Natural killer cell (primary cell): ENCODE results near the gene DAB2IP. TPM values are rescaled to one million over a fixed set of nuclear protein-coding genes. Genes with fewer than 3 reads are reported as not detected.

ENCODE experiments used
- ATAC-seq, 3 donors: fragments of 150-1000 bp in 2 of 3; fragments of 200-7000 bp in 1 of 3; cut with Tn5 transposase; 1 replicate in 1 of 3; 2 replicates in 2 of 3; pipeline ENCODE4 v1.10.0; 2021; ENCODE audit warnings: mild to moderate bottlenecking in 2 of 3, moderate library complexity in 2 of 3
- DNase-seq, 2 donors: peaks; one replicate each; pipeline versions ENCODE4 v3.0.0 to v3.0.0-alpha.2; 2013 to 2021; ENCODE audit warnings: mixed read lengths in 1 of 2
- H3K27ac ChIP-seq: one replicate; pipeline ENCODE4 v1.5.1; 2013; ENCODE audit warnings: mild to moderate bottlenecking, low read length
- H3K27me3 ChIP-seq: one replicate; pipeline ENCODE4 v1.6.1; 2013; ENCODE audit warnings: low read length; ENCODE audit not compliant: control insufficient read depth, insufficient read depth
- H3K36me3 ChIP-seq: one replicate; pipeline ENCODE4 v1.6.1; 2013; ENCODE audit warnings: low read length; ENCODE audit not compliant: control insufficient read depth, insufficient read depth
- H3K4me1 ChIP-seq: one replicate; pipeline ENCODE4 v1.6.1; 2013; ENCODE audit warnings: low read length; ENCODE audit not compliant: control insufficient read depth, insufficient read depth
- H3K4me3 ChIP-seq: one replicate; pipeline ENCODE4 v1.5.1; 2013; ENCODE audit warnings: low read length
- H3K9me3 ChIP-seq: one replicate; pipeline ENCODE4 v1.6.1; 2013; ENCODE audit warnings: low read length; ENCODE audit not compliant: control insufficient read depth, insufficient read depth
- H3K27ac Mint-ChIP-seq, 2 donors: one replicate each; pipeline ENCODE4 v1.8.0; 2022; ENCODE audit warnings: mild to moderate bottlenecking in 2 of 2, mixed read lengths in 2 of 2, moderate library complexity in 1 of 2
- H3K27me3 Mint-ChIP-seq, 2 donors: one replicate each; pipeline ENCODE4 v1.8.0; 2022; ENCODE audit warnings: low read depth in 2 of 2, mixed read lengths in 2 of 2
- H3K36me3 Mint-ChIP-seq: one replicate; pipeline ENCODE4 v1.8.0; 2022; ENCODE audit warnings: mixed read lengths
- H3K4me1 Mint-ChIP-seq, 2 donors: one replicate each; pipeline ENCODE4 v1.8.0; 2022; ENCODE audit warnings: mixed read lengths in 2 of 2
- H3K4me3 Mint-ChIP-seq: one replicate; pipeline ENCODE4 v1.8.0; 2022; ENCODE audit warnings: mild to moderate bottlenecking, moderate library complexity, mixed read lengths
- H3K9me3 Mint-ChIP-seq, 2 donors: one replicate each; pipeline ENCODE4 v1.8.0; 2022; ENCODE audit warnings: mixed read lengths in 2 of 2
- WGBS: methylation state at CpG from one replicate; pipeline ENCODE4 v1.1.7; 2013; ENCODE audit warnings: missing lambda C conversion rate; ENCODE audit not compliant: insufficient coverage; 5-methylcytosine and 5-hydroxymethylcytosine counted together
- intact Hi-C: fragments of 100-400 bp; cut with micrococcal nuclease; formaldehyde crosslinking; loops from one replicate; pipeline ENCODE4 v1.14.2; 2022
- total RNA-seq, 4 donors: library from RNA; stranded (reverse); fragments of 120-200 nt in 1 of 4; gene quantifications; one replicate each; pipeline versions ENCODE4 v1.2.3 to v1.2.4, GENCODE V29; 2013 to 2022
- TF ChIP-seq, protein P1 (sequence below): fragments of 200-600 bp; IDR thresholded peaks from one replicate; pipeline ENCODE4 v1.8.0; 2022; ENCODE audit warnings: antibody characterized with exemption

The DAB2IP gene
- total RNA-seq, 3 donors from 2014 or later (not counting 1 experiment from before 2014, with no cell fraction given), result 0.19 to 2.5 TPM; not detected in 1

DNA sequence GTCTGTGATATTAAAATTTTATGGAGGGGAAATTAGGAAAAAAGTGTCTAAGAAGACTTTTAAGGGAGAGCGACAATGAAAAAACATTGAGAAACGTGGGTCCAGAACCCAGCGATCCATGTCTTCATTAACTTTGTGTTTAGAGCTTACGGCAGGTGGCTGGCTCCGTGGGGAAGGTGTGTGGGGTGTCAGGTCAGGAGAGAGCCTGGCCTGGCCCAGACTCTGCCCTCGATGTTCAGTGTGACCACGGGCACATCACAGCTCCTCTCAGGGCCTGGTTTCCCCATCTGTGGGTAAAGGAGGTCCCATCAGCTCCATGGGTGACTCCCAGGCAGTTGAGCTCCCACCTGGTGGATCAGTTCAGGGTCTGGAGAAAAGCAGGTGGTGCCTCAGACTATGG, 22.1 kb downstream of the DAB2IP start:
- no peak overlapping the region for H3K27ac Mint-ChIP-seq
- Histone ChIP-seq H3K9me3 (no peaks in the 10 kb centered on the region), H3K27me3 (no peaks in the 10 kb centered on the region), H3K27ac (no peak overlapping the region), H3K4me3 (no peak overlapping the region), H3K4me1 (no peaks in the 10 kb centered on the region), H3K36me3 (no peaks in the 10 kb centered on the region)
- intact Hi-C loops, result no loop called here
- H3K27me3 Mint-ChIP-seq, result peaks cover 10 to 22% of the 10 kb centered on the region in 2 donors
- H3K36me3 Mint-ChIP-seq, result no peaks in the 10 kb centered on the region
- H3K9me3 Mint-ChIP-seq, result no peaks in the 10 kb centered on the region
- DNase-seq (no peak), ATAC-seq (no peak)
- TF ChIP-seq, protein P1, sequence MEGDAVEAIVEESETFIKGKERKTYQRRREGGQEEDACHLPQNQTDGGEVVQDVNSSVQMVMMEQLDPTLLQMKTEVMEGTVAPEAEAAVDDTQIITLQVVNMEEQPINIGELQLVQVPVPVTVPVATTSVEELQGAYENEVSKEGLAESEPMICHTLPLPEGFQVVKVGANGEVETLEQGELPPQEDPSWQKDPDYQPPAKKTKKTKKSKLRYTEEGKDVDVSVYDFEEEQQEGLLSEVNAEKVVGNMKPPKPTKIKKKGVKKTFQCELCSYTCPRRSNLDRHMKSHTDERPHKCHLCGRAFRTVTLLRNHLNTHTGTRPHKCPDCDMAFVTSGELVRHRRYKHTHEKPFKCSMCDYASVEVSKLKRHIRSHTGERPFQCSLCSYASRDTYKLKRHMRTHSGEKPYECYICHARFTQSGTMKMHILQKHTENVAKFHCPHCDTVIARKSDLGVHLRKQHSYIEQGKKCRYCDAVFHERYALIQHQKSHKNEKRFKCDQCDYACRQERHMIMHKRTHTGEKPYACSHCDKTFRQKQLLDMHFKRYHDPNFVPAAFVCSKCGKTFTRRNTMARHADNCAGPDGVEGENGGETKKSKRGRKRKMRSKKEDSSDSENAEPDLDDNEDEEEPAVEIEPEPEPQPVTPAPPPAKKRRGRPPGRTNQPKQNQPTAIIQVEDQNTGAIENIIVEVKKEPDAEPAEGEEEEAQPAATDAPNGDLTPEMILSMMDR, result no peak
- WGBS, result 86% methylated on average over 7 of the region's 7 CpGs
- no peaks in the 10 kb centered on the region for H3K4me1 Mint-ChIP-seq
- no peak overlapping the region for H3K4me3 Mint-ChIP-seq

DNA sequence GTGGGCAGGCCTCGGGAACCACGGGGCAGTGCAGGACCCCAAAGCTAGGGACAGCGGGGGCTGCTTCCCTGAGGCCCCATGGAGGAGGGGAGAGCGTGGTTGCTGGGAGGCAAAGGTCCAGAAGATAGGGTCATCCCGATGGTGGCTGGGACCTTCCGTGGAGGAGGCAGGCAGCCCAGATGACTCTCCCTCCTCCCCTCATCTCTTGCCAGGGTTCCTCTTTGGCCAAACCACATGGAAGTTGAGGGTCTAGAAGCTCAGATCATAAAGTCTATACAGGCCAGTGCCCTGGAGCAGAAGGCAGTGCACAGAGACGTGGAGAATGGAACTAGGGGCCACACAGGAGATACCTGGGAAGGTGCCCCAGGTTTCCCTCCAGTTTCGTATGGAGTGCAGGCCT, 22.6 kb downstream of the DAB2IP start:
- H3K4me3 Mint-ChIP-seq, result no peak overlapping the region
- H3K27me3 Mint-ChIP-seq, result peaks cover 10 to 22% of the 10 kb centered on the region in 2 donors
- H3K9me3 Mint-ChIP-seq, result no peaks in the 10 kb centered on the region
- 86% methylated on average over 8 of the region's 8 CpGs for WGBS
- DNase-seq, result no peak
- Histone ChIP-seq H3K36me3 (no peaks in the 10 kb centered on the region), H3K27ac (no peak overlapping the region), H3K9me3 (no peaks in the 10 kb centered on the region), H3K27me3 (no peaks in the 10 kb centered on the region), H3K4me3 (no peak overlapping the region), H3K4me1 (no peaks in the 10 kb centered on the region)
- ATAC-seq, result no peak
- TF ChIP-seq, protein P1, result no peak
- no peaks in the 10 kb centered on the region for H3K36me3 Mint-ChIP-seq
- no peak overlapping the region for H3K27ac Mint-ChIP-seq
- H3K4me1 Mint-ChIP-seq, result no peaks in the 10 kb centered on the region
- intact Hi-C loops, result no loop called here

DNA sequence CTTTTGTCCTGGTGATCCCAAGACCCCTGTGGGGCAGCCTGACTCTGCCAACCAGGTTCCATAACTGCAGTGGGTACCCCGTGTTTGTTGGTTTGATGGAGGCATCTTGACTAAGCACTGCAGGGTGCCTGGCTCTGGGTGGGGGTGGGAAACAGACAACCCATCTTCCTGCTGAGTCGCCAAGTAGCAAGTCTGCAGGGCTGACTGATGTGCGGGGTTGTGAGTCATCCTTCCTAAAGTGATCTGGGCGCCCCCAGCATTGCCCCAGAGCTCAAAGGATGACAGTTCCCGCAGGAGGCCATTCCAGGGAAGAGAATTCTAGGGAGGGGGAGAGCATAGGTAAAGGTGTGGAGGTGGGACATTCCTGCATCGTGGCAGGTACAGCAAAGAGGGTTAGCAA, 23.5 kb downstream of the DAB2IP start:
- WGBS, result 46% methylated on average over 6 of the region's 6 CpGs
- TF ChIP-seq, protein P1, result no peak
- Mint-ChIP-seq H3K27me3 (peaks cover 10 to 20% of the 10 kb centered on the region in 2 donors), H3K27ac (no peak overlapping the region), H3K9me3 (no peaks in the 10 kb centered on the region), H3K4me3 (no peak overlapping the region), H3K4me1 (no peaks in the 10 kb centered on the region), H3K36me3 (no peaks in the 10 kb centered on the region)
- DNase-seq, result no peak
- Histone ChIP-seq H3K4me1 (no peaks in the 10 kb centered on the region), H3K27me3 (no peaks in the 10 kb centered on the region), H3K4me3 (no peak overlapping the region), H3K27ac (no peak overlapping the region), H3K36me3 (no peaks in the 10 kb centered on the region), H3K9me3 (no peaks in the 10 kb centered on the region)
- intact Hi-C loops, result no loop called here
- no peak for ATAC-seq

DNA sequence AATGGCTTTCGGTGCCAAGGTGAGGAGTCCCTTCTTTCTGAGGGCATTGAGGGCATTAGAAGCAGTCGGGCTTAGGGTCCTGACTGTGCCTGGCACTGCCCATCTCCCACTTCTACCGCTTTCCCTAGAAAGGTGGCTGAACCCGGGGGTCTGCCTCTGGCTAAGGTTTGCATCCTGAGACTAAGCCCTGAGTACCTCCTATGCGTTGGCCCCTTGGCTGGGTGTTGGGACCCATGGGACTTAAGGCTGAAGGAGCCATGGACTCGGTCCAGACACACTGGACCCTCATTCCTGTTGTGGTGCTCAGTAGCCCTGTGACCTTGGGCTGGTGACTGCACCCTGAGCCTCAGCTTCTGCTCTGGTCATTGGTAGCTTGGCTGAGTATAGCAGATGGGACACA, 23.9 kb downstream of the DAB2IP start:
- Histone ChIP-seq H3K9me3 (no peaks in the 10 kb centered on the region), H3K27me3 (no peaks in the 10 kb centered on the region), H3K4me1 (no peaks in the 10 kb centered on the region), H3K36me3 (no peaks in the 10 kb centered on the region), H3K4me3 (no peak overlapping the region), H3K27ac (no peak overlapping the region)
- DNase-seq (no peak), ATAC-seq (no peak)
- Mint-ChIP-seq H3K4me3 (no peak overlapping the region), H3K4me1 (no peaks in the 10 kb centered on the region), H3K27me3 (peaks cover 10 to 19% of the 10 kb centered on the region in 2 donors), H3K9me3 (no peaks in the 10 kb centered on the region), H3K27ac (no peak overlapping the region), H3K36me3 (no peaks in the 10 kb centered on the region)
- TF ChIP-seq, protein P1, result no peak
- intact Hi-C loops, result no loop called here
- 87% methylated on average over 6 of the region's 6 CpGs for WGBS
